Suprapubic skin (tissue), 4 donors: ENCODE data around the gene DNMT3A.

Source experiments
- CTCF ChIP-seq, 2 donors: fragments of 200-600 bp in 1 of 2; fragments of 450-650 bp in 1 of 2; sonication (generic) in 1 of 2; IDR thresholded peaks; one replicate each; pipeline ENCODE4 v1.5.1; 2016 to 2019; ENCODE audit warnings: antibody characterized with exemption in 2 of 2, mild to moderate bottlenecking in 1 of 2, moderate library complexity in 1 of 2
- EP300 ChIP-seq: sonication (generic); formaldehyde crosslinking; IDR thresholded peaks from one replicate; pipeline ENCODE4 v1.6.1; 2017; ENCODE audit warnings: antibody characterized with exemption
- POLR2A ChIP-seq, 2 donors: fragments of 450-650 bp; IDR thresholded peaks; one replicate each; pipeline ENCODE4 v1.6.1; 2017; ENCODE audit warnings: antibody characterized with exemption in 2 of 2, mild to moderate bottlenecking in 2 of 2, moderate library complexity in 2 of 2
- POLR2AphosphoS5 ChIP-seq, 3 donors: sonication (generic); formaldehyde crosslinking; IDR thresholded peaks; one replicate each; pipeline ENCODE4 v1.6.1; 2017; ENCODE audit warnings: antibody characterized with exemption in 3 of 3

GRCh38 chr2:25257931-25258846 lies 83.5 kb downstream of the DNMT3A start:
- TF ChIP-seq POLR2A (IDR thresholded peaks at IDR 0.05) (no peak), CTCF (IDR thresholded peaks at IDR 0.05) (no peak), POLR2AphosphoS5 (IDR thresholded peaks at IDR 0.05) (no peak), EP300 (no peak)
